Retinal pigment epithelial cell (primary cell): ENCODE data around the gene OCA2.

Experiments
- DNase-seq: peaks from one replicate; pipeline ENCODE4 v3.0.0-alpha.2; 2010; ENCODE audit warnings: low read depth
- H3K4me3 ChIP-seq: 2 replicates; pipeline ENCODE4 v1.5.1; 2011; ENCODE audit warnings: mild to moderate bottlenecking, low read length, control low read depth, moderate library complexity
- TF ChIP-seq, protein P1 (sequence below): conservative IDR thresholded peaks from 2 replicates; pipeline ENCODE4 v1.5.1; 2011; ENCODE audit warnings: low read depth, low read length, control low read depth, inconsistent platforms

OCA2 gene

DNA sequence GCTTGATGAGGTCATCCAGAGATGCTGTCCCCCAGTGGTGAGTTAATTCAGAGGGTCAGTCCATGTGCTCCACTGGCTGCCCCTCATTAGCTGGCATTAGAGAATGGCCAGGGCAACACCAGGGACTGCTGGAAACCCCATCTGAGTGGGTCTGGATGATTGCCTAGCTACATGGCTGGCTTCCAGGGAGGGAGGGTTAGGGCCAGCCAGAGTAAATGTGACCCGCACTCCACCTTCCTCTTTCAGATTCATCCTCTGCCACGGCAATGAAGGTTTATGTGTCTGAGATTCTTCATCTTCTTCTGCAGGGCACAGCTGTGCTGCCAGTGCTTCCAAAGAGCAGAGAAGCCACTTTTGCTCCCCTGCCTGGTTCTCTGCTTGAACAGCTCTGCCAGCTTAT, 391.9 kb downstream of the OCA2 start:
- no peak overlapping the region for H3K4me3 ChIP-seq
- no peak for DNase-seq
- TF ChIP-seq, protein P1, sequence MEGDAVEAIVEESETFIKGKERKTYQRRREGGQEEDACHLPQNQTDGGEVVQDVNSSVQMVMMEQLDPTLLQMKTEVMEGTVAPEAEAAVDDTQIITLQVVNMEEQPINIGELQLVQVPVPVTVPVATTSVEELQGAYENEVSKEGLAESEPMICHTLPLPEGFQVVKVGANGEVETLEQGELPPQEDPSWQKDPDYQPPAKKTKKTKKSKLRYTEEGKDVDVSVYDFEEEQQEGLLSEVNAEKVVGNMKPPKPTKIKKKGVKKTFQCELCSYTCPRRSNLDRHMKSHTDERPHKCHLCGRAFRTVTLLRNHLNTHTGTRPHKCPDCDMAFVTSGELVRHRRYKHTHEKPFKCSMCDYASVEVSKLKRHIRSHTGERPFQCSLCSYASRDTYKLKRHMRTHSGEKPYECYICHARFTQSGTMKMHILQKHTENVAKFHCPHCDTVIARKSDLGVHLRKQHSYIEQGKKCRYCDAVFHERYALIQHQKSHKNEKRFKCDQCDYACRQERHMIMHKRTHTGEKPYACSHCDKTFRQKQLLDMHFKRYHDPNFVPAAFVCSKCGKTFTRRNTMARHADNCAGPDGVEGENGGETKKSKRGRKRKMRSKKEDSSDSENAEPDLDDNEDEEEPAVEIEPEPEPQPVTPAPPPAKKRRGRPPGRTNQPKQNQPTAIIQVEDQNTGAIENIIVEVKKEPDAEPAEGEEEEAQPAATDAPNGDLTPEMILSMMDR = no peak

DNA sequence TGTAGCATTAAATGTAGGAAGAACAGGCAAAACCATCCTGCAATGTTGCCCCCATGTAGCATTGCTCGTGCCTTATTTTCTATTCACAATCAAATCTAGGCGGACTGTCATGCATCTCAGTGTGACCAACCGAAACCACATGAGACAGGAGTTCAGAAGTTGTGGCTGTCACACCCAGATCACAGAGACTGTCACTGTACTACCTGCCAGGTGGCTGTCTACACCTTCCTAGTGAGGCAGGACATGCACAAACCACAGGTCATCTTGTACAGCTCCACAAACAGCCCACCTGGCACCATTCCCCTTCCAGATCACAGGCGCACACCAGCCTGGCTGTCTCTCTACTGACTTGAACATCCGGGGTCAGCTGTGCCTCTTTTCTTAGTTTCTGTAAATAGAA, 392.8 kb downstream of the OCA2 start:
- H3K4me3 ChIP-seq = no peak overlapping the region
- DNase-seq = no peak
- TF ChIP-seq, protein P1 = no peak

DNA sequence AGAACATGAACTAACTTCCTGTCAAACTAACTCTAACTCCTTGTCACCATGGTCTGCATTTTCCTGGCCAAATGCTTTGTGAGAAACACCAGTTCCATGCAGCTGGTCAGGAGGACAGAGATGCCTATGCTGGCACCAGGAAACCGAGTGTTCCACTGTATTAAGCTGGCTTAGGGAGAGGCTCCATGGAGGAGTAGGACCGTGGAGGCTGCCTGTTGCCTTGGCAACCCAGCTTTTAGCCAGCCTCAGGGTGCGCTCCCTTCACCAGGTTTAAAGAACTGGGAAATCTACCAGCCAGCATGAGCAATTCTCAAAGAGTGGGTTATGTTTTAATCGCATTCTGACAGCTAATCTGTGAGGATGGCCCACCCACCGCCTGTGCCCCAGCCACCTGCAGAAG, 394.1 kb downstream of the OCA2 start:
- TF ChIP-seq, protein P1 = no peak
- no peak overlapping the region for H3K4me3 ChIP-seq
- no peak for DNase-seq
